ENCODE data around the gene MAP1LC3B.

DNA sequence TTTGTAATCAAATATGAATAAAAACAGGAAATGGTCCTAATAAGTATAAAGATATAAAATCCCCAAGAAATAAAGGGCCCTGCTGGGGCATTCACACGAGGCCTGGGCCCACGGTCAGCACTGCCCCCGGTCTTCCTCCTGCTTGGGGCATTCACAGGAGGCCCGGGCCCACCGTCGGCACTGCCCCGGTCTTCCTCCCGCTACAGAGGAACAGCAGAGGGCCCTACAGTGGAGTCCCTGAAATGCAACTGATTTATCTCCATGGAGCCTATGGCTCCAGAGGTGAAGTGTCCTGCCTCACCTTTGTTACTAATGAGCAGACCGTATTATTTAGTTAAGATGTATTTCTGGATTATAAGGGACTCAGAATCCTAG is 46.5 kb downstream of the MAP1LC3B start:
- TF ChIP-seq, protein P1, sequence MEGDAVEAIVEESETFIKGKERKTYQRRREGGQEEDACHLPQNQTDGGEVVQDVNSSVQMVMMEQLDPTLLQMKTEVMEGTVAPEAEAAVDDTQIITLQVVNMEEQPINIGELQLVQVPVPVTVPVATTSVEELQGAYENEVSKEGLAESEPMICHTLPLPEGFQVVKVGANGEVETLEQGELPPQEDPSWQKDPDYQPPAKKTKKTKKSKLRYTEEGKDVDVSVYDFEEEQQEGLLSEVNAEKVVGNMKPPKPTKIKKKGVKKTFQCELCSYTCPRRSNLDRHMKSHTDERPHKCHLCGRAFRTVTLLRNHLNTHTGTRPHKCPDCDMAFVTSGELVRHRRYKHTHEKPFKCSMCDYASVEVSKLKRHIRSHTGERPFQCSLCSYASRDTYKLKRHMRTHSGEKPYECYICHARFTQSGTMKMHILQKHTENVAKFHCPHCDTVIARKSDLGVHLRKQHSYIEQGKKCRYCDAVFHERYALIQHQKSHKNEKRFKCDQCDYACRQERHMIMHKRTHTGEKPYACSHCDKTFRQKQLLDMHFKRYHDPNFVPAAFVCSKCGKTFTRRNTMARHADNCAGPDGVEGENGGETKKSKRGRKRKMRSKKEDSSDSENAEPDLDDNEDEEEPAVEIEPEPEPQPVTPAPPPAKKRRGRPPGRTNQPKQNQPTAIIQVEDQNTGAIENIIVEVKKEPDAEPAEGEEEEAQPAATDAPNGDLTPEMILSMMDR (IDR thresholded peaks at IDR 0.05) = no peak
- TF ChIP-seq EZH2 (IDR thresholded peaks at IDR 0.05) (no peak), EZH2phosphoT487 (IDR thresholded peaks at IDR 0.05) (no peak)
